OCI-LY3 (cell line): ENCODE measurements around the gene POU6F2.

ENCODE experiments used
- H2AFZ ChIP-seq: fragments of 200-600, 300-600 bp; shearing (Covaris generic); 2 replicates; pipeline ENCODE4 v1.6.0; 2014; ENCODE audit warnings: antibody characterized with exemption, low read depth, low read length
- H3K27ac ChIP-seq: fragments of 200-600, 300-600 bp; sonication (generic); 2 replicates; pipeline ENCODE4 v1.5.1; 2014; ENCODE audit warnings: mild to moderate bottlenecking, low read length, moderate library complexity, mixed read lengths
- H3K27me3 ChIP-seq: fragments of 200-600, 300-600 bp; sonication (generic); 2 replicates; pipeline ENCODE4 v1.6.1; 2014; ENCODE audit warnings: low read depth, low read length, mixed read lengths
- H3K36me3 ChIP-seq: fragments of 200-600, 300-600 bp; sonication (generic); replicated peaks from 2 replicates; pipeline ENCODE3; 2014; ENCODE audit warnings: low read depth, low read length, mixed read lengths
- H3K4me1 ChIP-seq: fragments of 300-600, 200-600 bp; sonication (generic); 2 replicates; pipeline ENCODE4 v1.6.1; 2014; ENCODE audit warnings: low read length, mixed read lengths
- H3K4me2 ChIP-seq: fragments of 200-600, 300-600 bp; sonication (generic); 2 replicates; pipeline ENCODE4 v1.6.1; 2014; ENCODE audit warnings: low read length, mixed read lengths
- H3K4me3 ChIP-seq: fragments of 300-600, 200-600 bp; sonication (generic); 2 replicates; pipeline ENCODE4 v1.5.1; 2014; ENCODE audit warnings: antibody characterized with exemption, mild to moderate bottlenecking, low read length, moderate library complexity
- H3K79me2 ChIP-seq: fragments of 300-600, 200-600 bp; shearing (Covaris generic); 2 replicates; pipeline ENCODE4 v1.6.1; 2014; ENCODE audit warnings: mild to moderate bottlenecking, low read length, mixed read lengths
- H3K9ac ChIP-seq: fragments of 300-600, 200-600 bp; shearing (Covaris generic); 2 replicates; pipeline ENCODE4 v1.6.0; 2014; ENCODE audit warnings: mild to moderate bottlenecking, low read length, moderate library complexity
- H3K9me3 ChIP-seq: fragments of 200-600, 300-600 bp; shearing (Covaris generic); 2 replicates; pipeline ENCODE4 v1.6.1; 2014; ENCODE audit warnings: low read length, mixed read lengths; ENCODE audit not compliant: insufficient read depth
- H4K20me1 ChIP-seq: fragments of 200-600, 300-600 bp; sonication (generic); 2 replicates; pipeline ENCODE4 v1.6.1; 2016; ENCODE audit warnings: low read length, mixed read lengths; ENCODE audit not compliant: insufficient read depth
- CTCF ChIP-seq: fragments of 200-600, 300-600 bp; sonication (generic); IDR thresholded peaks from 2 replicates; pipeline ENCODE4 v1.5.1; 2014; ENCODE audit warnings: antibody characterized with exemption, low read length, low read depth
- EZH2phosphoT487 ChIP-seq: fragments of 200-600 bp; shearing (Covaris generic); IDR thresholded peaks from 2 replicates; pipeline ENCODE4 v1.6.1; 2018; ENCODE audit warnings: antibody characterized with exemption, mixed run types, low read depth

POU6F2 gene

GRCh38 chr7:39410582-39410981, 432.9 kb downstream of the POU6F2 start:
- Histone ChIP-seq H4K20me1 (no peaks in the 10 kb centered on the region), H3K4me1 (peaks cover 13% of the 10 kb centered on the region)

GRCh38 chr7:39413636-39414223, 436.0 kb downstream of the POU6F2 start:
- TF ChIP-seq EZH2phosphoT487 = no peak
- no peak for TF ChIP-seq CTCF
- peak overlapping the region; percentile 98 for H2AFZ ChIP-seq
- H4K20me1 ChIP-seq = no peaks in the 10 kb centered on the region
- H3K27ac ChIP-seq = no peak overlapping the region
- H3K27me3 ChIP-seq = peaks cover 43% of the 10 kb centered on the region; the same call in 1 of the 2 replicates
- H3K9ac ChIP-seq = peak overlapping the region; percentile 75
- H3K36me3 ChIP-seq = no peaks in the 10 kb centered on the region
- H3K4me2 ChIP-seq = peak overlapping the region; percentile 96
- H3K4me1 ChIP-seq = peaks cover 3% of the 10 kb centered on the region; the same call in 1 of the 2 replicates
- no peaks in the 10 kb centered on the region for H3K79me2 ChIP-seq
- no peaks in the 10 kb centered on the region for H3K9me3 ChIP-seq
- peak overlapping the region; percentile 90 for H3K4me3 ChIP-seq

More at GRCh38 chr7:39410582-39410981, 432.9 kb downstream of the POU6F2 start:
- H3K9ac ChIP-seq = no peak overlapping the region
- H3K27me3 ChIP-seq = peaks cover 27% of the 10 kb centered on the region
- H2AFZ ChIP-seq = no peak overlapping the region
- no peaks in the 10 kb centered on the region for H3K79me2 ChIP-seq
- H3K4me2 ChIP-seq = no peak overlapping the region
- no peak for TF ChIP-seq CTCF
- TF ChIP-seq EZH2phosphoT487 = no peak
- H3K9me3 ChIP-seq = no peaks in the 10 kb centered on the region
- H3K4me3 ChIP-seq = no peak overlapping the region
- no peaks in the 10 kb centered on the region for H3K36me3 ChIP-seq
- no peak overlapping the region for H3K27ac ChIP-seq

- peaks cover 43% of the 10 kb centered on the region; the same call in 1 of the 2 replicates for H3K27me3 ChIP-seq
- peak overlapping the region; percentile 75 for H3K9ac ChIP-seq
- TF ChIP-seq CTCF (peak; percentile 15; the same call in 1 of the 2 replicates), EZH2phosphoT487 (no peak)
- no peaks in the 10 kb centered on the region for H3K36me3 ChIP-seq
- peaks cover 1% of the 10 kb centered on the region; the same call in 1 of the 2 replicates for H3K4me1 ChIP-seq
- no peaks in the 10 kb centered on the region for H4K20me1 ChIP-seq
- H2AFZ ChIP-seq = peak overlapping the region; percentile 98
- peak overlapping the region; percentile 90 for H3K4me3 ChIP-seq
- H3K4me2 ChIP-seq = peak overlapping the region; percentile 96
- no peaks in the 10 kb centered on the region for H3K79me2 ChIP-seq
- H3K27ac ChIP-seq = no peak overlapping the region
- H3K9me3 ChIP-seq = no peaks in the 10 kb centered on the region
Observed at GRCh38 chr7:39414224-39415035, 436.7 kb downstream of the POU6F2 start.

GRCh38 chr7:39415091-39415787, 437.5 kb downstream of the POU6F2 start:
- H3K79me2 ChIP-seq = no peaks in the 10 kb centered on the region
- no peaks in the 10 kb centered on the region for H3K36me3 ChIP-seq
- H3K4me1 ChIP-seq = no peaks in the 10 kb centered on the region
- H3K9ac ChIP-seq = no peak overlapping the region
- no peak for TF ChIP-seq CTCF
- no peak for TF ChIP-seq EZH2phosphoT487
- no peaks in the 10 kb centered on the region for H4K20me1 ChIP-seq
- H3K4me2 ChIP-seq = peak overlapping the region; percentile 96; the same call in 1 of the 2 replicates
- H3K27me3 ChIP-seq = peaks cover 50% of the 10 kb centered on the region
- no peak overlapping the region for H2AFZ ChIP-seq
- H3K4me3 ChIP-seq = peak overlapping the region; percentile 90
- H3K27ac ChIP-seq = no peak overlapping the region
- no peaks in the 10 kb centered on the region for H3K9me3 ChIP-seq
